GM12864 (cell line): Measurements from ENCODE around the gene AK8.
"Not testable (repeated sequence)": the region's sequence is repeated elsewhere in the genome, so short reads cannot be mapped to it uniquely, and the experiment has no call there.

Source experiments
- DNase-seq: peaks from one replicate; pipeline ENCODE4 v3.0.0-alpha.2; 2011; ENCODE audit warnings: low read depth
- H3K4me3 ChIP-seq: 2 replicates; pipeline ENCODE4 v1.5.1; 2011; ENCODE audit warnings: mild to moderate bottlenecking, low read depth, low read length, control low read depth
- CTCF ChIP-seq: IDR thresholded peaks from 2 replicates; pipeline ENCODE4 v1.5.1; 2011; ENCODE audit warnings: low read depth, mild to moderate bottlenecking, moderate library complexity, low read length, control low read depth, inconsistent platforms; ENCODE audit errors: missing control alignments

The AK8 gene

GRCh38 chr9:132774886-132775285 lies 103.2 kb downstream of the AK8 start:
- TF ChIP-seq CTCF: no peak
- no peak overlapping the region for H3K4me3 ChIP-seq
- DNase-seq: no peak

GRCh38 chr9:132773764-132774339 lies 104.2 kb downstream of the AK8 start:
- no peak for DNase-seq
- no peak overlapping the region for H3K4me3 ChIP-seq
- no peak for TF ChIP-seq CTCF

GRCh38 chr9:132773093-132773492 lies 105.0 kb downstream of the AK8 start:
- no peak overlapping the region for H3K4me3 ChIP-seq
- DNase-seq: no peak
- TF ChIP-seq CTCF: no peak

GRCh38 chr9:132771752-132772151 lies 106.3 kb downstream of the AK8 start:
- not testable (repeated sequence) for DNase-seq, H3K4me3 ChIP-seq

- peak overlapping the region; percentile 83 for H3K4me3 ChIP-seq
- no peak for TF ChIP-seq CTCF
- no peak for DNase-seq
These were observed 107.2 kb downstream of the AK8 start for GRCh38 chr9:132770770-132771310.

GRCh38 chr9:132769906-132770769 lies 107.9 kb downstream of the AK8 start:
- no peak for TF ChIP-seq CTCF
- peak overlapping the region; percentile 83 for H3K4me3 ChIP-seq
- DNase-seq: no peak
